BE2C (cell line): ENCODE results near the gene SGMS1.

Source experiments
- DNase-seq: peaks from one replicate; pipeline ENCODE4 v3.0.0-alpha.2; 2020
- H3K27me3 ChIP-seq: fragments of 250-450 bp; sonication (Bioruptor Pico); 2 replicates; pipeline ENCODE4 v1.5.1; 2020; ENCODE audit warnings: mild to moderate bottlenecking
- H3K36me3 ChIP-seq: fragments of 250-450 bp; sonication (Bioruptor Pico); 2 replicates; pipeline ENCODE4 v1.5.1; 2020; ENCODE audit warnings: mild to moderate bottlenecking
- H3K4me1 ChIP-seq: fragments of 250-450 bp; sonication (Bioruptor Pico); 2 replicates; pipeline ENCODE4 v1.5.1; 2020
- H3K4me3 ChIP-seq: 2 replicates; pipeline ENCODE4 v1.5.1; 2011; ENCODE audit warnings: low read depth, low read length
- H3K9me3 ChIP-seq: fragments of 250-450 bp; sonication (Bioruptor Pico); 2 replicates; pipeline ENCODE4 v1.5.1; 2020
- CTCF ChIP-seq: IDR thresholded peaks from 2 replicates; pipeline ENCODE4 v1.5.1; 2012; ENCODE audit warnings: mild to moderate bottlenecking, low read depth, low read length

The SGMS1 gene

GRCh38 chr10:50592961-50593418 lies 30.8 kb downstream of the SGMS1 start:
- H3K27me3 ChIP-seq = no peaks in the 10 kb centered on the region
- no peaks in the 10 kb centered on the region for H3K36me3 ChIP-seq
- no peaks in the 10 kb centered on the region for H3K9me3 ChIP-seq
- DNase-seq = no peak
- H3K4me1 ChIP-seq = no peaks in the 10 kb centered on the region
- H3K4me3 ChIP-seq = no peak overlapping the region
- no peak for TF ChIP-seq CTCF

GRCh38 chr10:50590935-50591334 lies 32.8 kb downstream of the SGMS1 start:
- DNase-seq = no peak
- no peak for TF ChIP-seq CTCF
- Histone ChIP-seq H3K4me3 (no peak overlapping the region), H3K9me3 (no peaks in the 10 kb centered on the region), H3K27me3 (no peaks in the 10 kb centered on the region), H3K36me3 (no peaks in the 10 kb centered on the region), H3K4me1 (no peaks in the 10 kb centered on the region)

GRCh38 chr10:50586740-50587088 lies 37.0 kb downstream of the SGMS1 start:
- no peaks in the 10 kb centered on the region for H3K9me3 ChIP-seq
- no peaks in the 10 kb centered on the region for H3K36me3 ChIP-seq
- no peaks in the 10 kb centered on the region for H3K4me1 ChIP-seq
- DNase-seq = no peak
- H3K4me3 ChIP-seq = no peak overlapping the region
- no peak for TF ChIP-seq CTCF
- no peaks in the 10 kb centered on the region for H3K27me3 ChIP-seq

- no peak for TF ChIP-seq CTCF
- DNase-seq = no peak
- Histone ChIP-seq H3K9me3 (no peaks in the 10 kb centered on the region), H3K4me1 (no peaks in the 10 kb centered on the region), H3K36me3 (no peaks in the 10 kb centered on the region), H3K4me3 (no peak overlapping the region), H3K27me3 (no peaks in the 10 kb centered on the region)
Observed at GRCh38 chr10:50585921-50586739, 37.6 kb downstream of the SGMS1 start.

GRCh38 chr10:50582766-50583762 lies 40.7 kb downstream of the SGMS1 start:
- peaks cover 2% of the 10 kb centered on the region for H3K4me1 ChIP-seq
- no peak overlapping the region for H3K4me3 ChIP-seq
- TF ChIP-seq CTCF = no peak
- no peaks in the 10 kb centered on the region for H3K27me3 ChIP-seq
- no peaks in the 10 kb centered on the region for H3K36me3 ChIP-seq
- DNase-seq = no peak
- no peaks in the 10 kb centered on the region for H3K9me3 ChIP-seq
